ENCODE results near the gene VPS16.
"Not testable (repeated sequence)": the region's sequence is repeated elsewhere in the genome, so short reads cannot be mapped to it uniquely, and the experiment has no call there.

VPS16 gene

DNA sequence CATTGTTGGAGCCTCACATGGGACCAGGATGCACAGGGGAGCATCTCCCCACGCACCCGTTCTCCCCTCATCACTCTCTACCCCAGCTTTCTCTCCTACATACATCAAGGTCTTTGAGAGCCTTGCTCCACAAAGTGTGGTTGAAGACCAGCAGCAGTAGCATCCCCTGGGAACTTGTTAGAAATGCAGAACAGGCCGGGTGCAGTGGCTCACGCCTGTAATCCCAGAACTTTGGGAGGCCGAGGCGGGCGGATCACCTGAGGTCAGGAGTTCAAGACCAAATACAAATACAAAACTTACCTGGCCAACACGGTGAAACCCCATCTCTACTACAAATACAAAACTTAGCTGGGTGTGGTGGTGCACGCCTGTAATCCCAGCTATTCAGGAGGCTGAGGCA is 32.6 kb upstream of the VPS16 start:
- not testable (repeated sequence) for DNase-seq

DNA sequence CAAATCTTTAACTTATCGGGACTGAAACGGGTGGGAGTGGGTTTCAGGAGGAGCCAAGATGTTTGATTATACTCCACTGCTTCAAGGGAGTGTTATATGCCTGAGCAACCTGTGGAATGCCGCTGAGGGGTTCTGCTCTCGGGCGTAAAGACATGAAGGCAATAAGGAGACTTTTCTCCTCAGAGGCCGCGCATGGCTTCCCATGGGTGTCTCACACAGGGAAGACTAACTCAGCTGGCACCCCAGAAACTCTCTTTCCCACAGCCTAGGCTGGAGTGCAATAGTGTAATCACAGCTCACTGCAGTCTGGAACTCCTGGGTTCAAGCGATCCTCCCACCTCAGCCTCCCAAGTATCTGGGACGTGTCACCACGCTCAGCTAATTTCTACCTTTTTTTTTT is 30.9 kb upstream of the VPS16 start:
- DNase-seq, result no peak

DNA sequence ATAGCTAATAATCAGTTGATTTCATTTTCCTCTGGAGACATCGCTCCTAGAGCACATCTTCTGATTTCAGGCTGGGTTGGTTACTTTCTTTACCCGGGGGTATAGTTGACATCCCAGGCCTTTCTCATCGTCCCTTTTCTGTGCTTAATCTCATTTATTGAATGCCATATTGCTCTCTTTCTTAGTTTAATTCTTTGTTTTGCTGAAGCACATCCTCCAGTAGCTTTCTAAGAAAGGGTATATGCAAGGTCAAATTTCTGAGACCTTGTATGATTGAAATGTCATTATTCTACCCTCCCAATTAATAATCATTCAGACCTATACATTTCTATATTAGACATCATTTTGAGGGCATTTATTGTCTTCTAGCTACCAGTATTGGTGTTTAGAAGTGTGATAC is 28.4 kb upstream of the VPS16 start:
- no peak for DNase-seq

DNA sequence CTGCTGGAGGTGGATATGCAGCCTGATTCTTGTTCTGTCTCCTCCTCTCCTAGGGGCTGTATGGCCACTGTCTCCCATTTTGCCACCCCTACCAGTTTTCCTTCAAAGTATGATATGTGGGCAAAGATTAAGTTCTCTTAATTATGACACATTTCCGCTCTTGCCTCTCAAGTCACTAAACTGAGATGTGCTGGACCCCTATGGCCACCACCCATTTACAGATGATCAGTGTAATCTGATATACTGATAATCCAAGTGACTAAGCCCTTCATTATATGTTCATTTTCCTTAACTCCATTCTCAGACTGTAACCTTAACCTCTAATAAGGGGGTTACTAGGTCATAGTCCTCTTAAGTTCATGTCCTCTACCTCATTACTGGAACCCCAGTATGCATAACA is 26.5 kb upstream of the VPS16 start:
- DNase-seq, result no peak

DNA sequence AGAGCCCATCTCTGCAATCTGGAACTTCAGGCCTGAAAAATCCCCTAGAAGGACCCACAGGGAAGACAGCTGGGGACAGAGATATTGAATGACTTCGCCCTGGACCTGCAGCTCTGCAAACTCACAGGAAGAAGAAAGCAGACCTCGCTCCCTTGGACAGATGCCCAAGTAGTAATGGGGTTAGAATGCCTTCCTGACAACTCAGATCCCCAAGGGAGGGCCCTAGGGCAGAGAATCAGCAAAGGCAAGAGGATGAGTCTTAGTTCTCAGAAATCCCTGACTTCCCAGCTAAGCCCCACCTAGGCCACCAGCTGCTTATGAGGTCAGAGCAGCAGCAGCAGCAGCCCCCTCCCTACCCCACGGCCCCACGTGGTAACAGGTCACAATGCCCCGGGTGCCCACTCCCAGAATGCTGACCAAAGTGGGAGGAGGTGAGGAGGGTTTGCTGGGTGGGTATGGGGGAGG is 25.9 kb upstream of the VPS16 start, which contains the start of gene C20orf141:
Gene C20orf141 (plus strand): TSS at position 401 of the 465 bp plus-strand sequence. CDS start 198 bp downstream, outside the sequence.
- no peak for DNase-seq

DNA sequence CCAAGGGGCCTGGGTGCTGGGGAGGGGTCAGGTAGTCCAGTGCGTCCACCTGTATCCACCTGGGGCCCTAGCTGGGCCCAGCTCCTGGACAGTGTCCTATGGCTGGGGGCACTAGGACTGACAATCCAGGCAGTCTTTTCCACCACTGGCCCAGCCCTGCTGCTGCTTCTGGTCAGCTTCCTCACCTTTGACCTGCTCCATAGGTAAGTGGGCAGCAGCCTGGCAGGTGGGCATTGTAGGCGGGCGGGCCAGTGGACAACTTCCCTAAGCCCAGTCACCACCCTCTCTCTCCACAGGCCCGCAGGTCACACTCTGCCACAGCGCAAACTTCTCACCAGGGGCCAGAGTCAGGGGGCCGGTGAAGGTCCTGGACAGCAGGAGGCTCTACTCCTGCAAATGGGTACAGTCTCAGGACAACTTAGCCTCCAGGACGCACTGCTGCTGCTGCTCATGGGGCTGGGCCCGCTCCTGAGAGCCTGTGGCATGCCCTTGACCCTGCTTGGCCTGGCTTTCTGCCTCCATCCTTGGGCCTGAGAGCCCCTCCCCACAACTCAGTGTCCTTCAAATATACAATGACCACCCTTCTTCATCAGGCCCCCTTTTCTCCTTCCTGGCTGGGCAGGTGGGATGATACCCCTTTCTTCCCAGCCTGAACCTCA is 25.2 kb upstream of the VPS16 start:
- no peak for DNase-seq

DNA sequence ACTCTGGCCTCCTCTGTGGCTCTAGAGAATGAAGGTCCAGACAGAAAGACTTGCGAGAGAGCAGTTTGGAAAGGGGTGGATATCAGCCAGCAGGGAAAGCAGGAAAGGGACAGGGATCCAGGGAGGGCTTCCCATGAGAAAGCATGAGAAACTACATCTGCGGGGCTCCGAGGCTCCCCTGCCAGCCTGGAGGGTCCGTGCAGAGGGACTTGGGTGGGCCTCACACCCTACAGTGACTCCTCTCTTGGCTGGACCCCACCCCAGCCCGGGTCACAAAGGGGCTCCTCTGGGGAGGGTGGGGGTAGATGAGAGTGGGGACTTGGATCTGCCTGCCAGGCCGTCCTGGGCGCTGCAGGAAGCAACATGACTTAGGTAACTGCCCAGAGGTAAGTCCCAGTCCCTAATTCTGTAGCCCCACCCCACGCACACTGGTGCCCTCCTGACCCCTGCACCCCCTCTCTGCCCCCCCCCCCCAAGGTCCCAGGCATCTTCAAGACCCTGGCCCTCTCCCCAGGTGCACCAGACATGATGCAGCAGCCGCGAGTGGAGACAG is 24.4 kb upstream of the VPS16 start, which contains the start of gene TMEM239:
Gene TMEM239 (plus strand): TSS at position 335 of the 553 bp plus-strand sequence. CDS start 191 bp downstream, at position 526.
- DNase-seq, result no peak

DNA sequence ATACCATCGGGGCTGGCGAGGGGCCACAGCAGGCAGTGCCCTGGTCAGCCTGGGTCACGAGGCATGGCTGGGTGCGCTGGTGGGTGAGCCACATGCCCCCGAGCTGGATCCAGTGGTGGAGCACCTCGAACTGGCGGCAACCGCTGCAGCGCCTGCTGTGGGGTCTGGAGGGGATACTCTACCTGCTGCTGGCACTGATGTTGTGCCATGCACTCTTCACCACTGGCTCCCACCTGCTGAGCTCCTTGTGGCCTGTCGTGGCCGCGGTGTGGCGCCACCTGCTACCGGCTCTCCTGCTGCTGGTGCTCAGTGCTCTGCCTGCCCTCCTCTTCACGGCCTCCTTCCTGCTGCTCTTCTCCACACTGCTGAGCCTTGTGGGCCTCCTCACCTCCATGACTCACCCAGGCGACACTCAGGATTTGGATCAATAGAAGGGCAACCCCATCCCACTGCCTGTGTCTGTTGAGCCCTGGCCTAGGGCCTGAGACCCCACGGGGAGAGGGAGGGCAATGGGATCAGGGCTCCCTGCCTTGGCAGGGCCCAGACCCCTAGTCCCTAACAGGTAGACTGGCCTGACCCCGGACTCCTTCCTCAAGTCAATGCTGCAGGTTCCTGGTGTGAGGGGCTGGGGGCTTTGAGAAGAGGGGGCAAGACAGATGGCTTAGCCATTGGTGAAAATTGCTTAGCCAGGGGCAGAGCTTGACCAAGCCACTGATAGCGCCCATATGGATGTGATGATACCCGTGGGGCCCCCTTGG is 23.8 kb upstream of the VPS16 start:
- no peak for DNase-seq

DNA sequence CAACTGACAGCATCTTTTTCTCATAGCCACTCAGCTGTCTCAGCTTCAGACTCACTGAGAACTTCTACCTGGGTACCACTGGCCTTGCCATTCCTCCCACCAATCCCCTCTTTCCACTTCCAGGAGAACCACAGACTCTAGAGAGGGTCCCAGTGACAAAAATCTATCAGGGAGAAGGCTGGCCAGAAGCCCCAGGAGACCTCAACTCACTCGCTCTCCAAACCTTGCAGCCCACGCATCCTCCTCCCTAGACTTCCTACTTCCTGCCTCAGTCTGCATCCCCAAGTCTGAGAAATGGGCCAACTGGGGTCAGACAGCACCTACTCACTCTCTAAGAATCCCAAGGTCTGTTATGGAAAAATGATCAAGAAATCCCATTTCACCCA is 23.2 kb upstream of the VPS16 start:
- DNase-seq, result no peak

DNA sequence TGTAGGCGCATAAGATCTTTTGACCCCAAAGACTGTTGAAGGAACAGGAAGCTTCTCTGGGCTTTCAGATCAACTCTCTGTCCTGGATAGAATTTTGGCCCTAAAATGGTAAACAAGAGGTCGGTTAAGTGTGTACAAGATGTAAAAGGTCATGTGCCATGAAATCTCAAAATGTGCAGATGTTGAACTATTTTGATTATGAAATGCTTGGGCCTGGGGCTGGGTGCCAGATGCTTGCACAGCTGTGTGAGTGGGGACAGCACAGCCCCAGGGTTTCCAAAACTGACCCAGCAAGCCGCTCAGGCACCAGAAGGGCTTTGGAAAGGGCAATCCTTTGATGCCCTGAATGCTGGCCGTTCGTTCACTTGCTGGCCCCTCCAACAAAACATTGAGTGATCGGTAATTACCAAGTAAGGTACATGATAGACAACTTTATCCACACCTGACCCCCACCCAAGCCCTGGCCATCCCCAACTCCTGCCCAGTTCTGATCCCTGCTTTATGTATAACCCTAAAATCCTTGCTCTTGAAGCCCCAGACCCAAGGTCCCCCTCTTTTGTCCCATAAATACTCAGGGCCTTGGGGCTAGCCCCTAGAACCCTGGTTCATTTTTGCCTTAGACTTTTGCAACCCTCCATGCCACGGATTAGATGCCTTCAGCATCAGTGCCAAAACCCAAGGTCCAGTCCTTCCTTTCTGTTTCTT is 22.5 kb upstream of the VPS16 start:
- no peak for DNase-seq

DNA sequence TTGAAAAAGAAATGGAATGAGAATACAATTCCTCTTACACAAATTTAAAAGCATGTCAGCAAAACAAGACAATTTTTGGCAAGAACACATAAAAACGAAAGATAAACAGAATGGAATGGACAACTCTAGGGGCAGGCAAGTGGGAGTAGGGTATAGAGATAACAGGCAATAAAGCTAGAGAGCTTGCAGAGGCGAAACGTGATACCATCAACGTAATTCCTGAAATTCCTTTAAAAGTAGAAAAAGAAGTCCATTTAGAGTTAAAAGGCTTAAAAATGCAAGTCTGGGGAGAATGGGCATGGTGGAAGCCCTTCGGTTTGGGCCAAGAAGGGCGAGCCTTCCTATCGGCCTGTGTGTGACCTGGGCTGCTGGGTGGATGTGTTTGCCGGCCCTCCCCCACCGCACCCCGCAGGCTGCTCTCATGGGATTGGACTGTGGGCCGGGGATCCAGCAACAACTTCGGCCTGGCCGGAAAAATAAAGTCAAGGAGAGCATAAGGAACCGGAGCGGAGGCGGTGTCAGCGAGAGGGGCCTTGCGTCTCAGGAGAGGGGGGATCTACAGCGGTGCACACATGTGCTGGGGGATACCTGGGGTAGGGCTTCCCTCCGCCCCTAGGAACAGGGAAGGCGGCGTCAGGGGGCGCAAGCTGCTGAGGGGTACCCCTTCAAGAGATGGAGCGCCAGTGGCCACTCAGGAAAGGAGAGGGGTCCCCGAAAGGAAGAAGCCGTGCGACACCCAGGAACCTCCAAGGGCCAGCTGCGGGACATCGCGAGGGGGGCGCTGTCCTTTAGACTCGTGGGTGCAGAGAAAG is 20.3 kb upstream of the VPS16 start:
- no peak for DNase-seq

DNA sequence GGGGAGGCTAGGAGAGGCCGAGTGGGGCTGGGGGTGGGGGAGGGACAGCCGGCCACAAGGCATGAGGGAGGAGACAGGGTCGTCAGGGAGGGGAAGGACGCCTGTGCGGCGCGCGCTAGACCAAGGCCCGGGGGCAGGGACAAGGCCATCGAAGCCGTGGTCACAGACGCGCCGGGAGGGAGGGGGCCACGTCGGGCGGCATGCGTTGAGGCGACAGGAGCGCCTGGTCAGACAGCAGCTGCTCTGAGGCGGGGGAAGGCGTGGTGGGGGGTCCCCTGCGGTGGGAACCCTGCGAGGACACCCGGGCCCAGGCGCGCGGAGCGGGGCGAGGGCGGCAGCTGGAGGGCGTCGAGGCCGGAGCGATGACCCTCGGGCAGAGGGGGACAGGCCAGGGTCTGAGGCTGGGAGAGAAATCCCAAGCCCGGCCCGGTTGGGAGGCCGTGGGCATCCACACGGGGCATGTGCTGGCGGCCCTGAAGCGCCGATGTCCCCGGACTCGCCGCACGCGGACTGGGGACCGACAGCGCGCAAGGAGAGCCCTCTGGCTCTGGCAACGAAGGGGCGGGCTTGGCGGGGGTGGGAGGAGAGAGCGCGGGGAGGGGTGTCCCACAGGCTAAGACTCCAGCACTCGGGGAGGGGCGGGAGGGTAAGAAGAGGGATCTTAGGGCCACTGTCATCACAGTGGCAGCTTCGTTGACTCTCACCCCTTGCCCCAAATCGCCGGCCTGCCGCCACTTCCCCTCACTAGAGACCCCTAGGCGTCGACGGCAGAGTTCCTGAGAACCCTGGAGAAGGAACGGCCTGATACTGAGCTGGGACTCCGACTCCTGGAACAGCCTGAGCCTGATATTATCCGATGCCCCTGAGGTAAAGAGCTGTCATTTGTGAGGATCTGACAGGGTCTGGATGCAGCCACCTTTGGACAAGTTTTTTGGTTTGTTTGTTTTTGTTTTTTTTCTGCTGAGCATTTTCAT is 19.4 kb upstream of the VPS16 start:
- no peak for DNase-seq

DNA sequence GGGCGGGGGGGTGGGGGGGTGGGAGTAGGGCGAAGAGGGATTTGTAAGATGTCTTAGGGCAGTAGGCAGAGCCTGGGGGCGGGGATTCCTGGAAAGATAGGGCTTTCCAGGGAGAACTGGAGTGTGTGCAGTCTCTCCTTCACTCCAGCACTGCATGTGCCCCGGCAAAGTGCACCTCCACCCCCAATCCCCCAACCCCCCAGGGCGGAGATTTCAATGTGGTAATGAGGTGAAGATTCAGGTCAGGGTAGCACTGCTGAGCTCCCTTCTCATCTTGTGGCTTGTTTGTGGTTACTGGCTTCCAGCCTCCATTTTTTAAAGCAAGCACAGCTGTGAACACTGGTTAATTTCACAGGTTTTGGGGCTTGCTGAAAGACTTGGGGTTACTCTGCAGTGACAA is 18.5 kb upstream of the VPS16 start:
- no peak for DNase-seq

DNA sequence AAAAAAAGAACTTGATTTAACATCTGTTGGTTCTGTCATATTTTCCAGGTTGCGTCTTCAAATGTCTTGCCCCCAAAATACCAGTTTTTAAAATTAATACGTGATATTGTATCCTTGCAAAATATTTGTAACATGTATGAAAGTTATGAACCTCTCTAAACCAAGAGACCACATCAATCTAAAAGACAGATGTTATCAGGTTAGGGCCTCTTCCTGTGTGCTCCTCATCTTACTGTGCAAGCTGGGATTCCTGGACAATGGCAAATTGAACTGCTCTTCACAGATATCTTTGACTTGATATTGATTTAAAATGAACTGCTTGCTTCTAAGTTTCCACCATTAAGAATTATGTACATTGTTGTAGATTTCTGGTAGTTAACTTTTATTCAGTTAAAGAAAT is 14.8 kb upstream of the VPS16 start:
- no peak for DNase-seq

DNA sequence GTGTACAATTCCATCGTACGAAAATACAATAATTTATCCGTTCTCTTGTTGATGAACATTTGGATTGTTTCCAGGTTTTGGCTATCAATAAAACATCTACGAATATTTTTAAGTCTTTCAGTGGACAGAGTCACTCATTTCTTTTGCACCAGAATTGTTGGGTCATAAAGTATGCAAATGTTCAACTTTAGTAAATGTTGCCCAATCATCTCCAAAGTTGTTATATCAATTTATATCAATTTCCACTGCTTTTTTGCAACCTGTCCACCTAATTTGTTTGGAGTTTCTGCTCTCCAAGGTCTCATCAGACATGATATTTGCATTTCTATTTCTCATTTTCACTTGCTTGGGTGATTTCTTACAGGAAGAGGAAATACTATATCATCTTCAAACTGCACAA is 13.9 kb upstream of the VPS16 start:
- DNase-seq, result no peak

DNA sequence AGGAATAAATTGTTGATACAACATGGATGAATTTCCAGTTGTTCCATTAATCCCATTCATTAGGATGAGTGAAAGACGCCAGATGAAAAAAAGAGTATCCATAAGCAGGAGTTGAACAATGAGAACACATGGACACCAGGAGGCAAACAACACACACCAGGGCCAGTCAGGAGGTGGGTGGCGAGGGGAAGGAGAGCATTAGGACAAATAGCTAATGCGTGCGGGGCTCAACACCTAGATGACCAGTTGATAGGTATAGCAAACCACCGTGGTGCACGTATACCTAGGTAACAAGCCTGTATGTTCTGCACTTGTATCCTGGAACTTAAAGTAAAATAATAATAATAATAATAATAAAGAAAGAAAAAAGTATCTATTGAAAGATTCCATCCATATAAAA is 11.2 kb upstream of the VPS16 start:
- no peak for DNase-seq

DNA sequence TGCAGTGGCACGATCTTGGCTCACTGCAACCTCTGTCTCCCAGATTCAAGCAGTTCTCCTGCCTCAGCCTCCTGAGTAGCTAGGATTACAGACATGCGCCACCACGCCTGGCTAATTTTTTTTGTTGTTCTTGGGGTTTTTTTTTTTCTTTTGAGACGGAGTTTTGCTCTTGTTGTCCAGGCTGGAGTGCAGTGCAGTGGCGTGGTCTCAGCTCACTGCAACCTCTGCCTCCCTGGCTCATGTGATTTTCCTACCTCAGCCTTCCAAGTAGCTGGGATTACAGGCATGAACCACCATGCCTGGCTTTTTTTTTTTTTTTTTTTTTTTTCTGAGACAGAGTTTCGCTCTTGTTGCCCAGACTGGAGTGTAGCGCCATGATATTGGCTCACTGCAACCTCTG is 9.3 kb upstream of the VPS16 start:
- not testable (repeated sequence) for DNase-seq

DNA sequence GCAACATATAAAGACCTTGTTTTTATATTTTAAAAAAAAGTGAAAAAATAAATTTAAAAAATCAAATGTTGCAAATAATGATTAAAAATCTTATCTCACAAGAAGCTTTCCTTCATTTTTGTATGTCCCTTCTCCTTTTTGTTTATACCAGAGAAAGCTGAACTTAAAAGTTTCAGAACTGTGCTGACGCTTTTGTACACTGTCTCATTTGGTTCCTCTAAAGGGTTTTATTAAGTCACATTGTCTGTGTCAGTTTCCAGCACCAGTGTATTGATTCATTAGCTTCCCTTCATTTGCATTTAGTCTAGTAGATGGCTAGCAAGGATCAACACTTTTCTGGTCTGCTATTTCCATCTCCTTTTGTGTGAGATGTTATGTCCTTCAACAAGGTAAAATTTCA is 6.8 kb upstream of the VPS16 start:
- DNase-seq, result no peak

DNA sequence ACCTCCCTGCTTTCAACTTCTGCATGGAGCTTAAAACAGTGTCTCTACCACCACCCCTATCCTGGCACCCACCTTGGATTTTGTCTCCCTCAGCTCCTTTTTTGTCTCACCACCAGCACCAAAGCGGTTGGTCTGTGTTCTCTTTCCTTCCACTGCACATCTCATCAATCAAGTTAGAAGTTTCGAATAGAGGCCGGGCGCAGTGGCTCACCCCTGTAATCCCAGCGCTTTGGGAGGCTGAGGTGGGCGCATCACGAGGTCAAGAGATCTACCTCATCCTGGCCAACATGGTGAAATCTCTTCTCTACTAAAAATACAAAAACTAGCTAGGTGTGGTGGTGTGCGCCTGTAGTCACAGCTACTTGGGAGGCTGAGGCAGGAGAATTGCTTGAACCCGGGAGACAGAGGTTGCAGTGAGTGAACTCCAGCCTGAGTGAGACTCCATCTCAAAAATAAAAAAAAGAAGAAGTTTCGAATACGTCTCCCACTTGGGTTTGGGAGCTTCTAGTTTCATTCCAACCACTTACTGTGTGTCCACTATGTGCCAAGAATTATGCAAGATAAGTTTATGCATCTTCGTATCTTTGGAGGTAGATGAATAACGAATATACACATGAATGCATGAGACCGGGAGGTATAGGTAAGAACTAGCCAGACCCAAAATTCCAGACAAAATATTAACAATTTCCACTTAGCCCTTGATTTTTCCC is 6.0 kb upstream of the VPS16 start:
- DNase-seq, result no peak

DNA sequence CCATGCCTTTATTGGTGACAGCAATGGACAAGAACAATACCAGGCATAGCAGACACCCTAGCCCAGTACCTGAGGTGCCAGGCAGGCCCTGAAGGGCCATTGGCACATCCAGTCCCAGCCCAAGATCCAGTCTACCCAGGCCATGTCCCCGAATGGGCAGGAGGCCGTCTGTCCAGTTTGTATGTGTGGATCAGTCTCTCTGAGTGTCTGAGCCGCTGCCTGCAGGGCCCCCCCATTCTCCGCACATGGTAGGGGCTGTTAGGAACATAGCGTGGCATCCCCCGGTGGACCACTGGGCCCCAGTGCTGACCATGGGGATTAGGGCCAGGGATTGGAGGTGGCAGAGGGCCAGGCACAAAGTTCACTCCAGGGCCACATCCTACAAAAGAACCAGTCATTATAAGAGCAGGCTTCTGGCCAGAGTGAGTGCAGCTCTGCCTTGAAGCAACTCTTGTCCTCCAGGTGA is 5.2 kb upstream of the VPS16 start:
- no peak for DNase-seq

DNA sequence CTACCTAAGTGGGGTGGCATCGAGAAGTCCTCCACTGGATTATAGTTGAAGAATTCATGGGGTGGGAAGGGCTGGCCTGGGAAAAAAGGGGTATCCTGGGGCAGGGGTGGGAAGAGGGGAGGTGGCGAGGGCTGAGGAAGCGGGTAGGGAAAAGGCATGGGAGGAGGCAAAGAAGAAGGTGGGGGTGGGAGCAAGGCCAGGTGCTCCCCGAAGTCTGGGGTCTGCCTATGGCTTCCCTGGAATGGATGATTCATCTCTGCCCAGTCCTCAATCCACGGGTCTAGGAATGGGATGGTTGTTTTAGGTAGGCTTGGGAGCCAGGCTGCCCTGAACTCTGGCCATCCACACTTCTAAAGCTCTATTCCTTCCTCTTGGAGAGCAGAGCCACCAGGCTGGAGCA is 4.5 kb upstream of the VPS16 start:
- DNase-seq, result no peak
